GM12892 (cell line): ENCODE data around the gene NCAM1.

Experiments used
- POLR2A ChIP-seq: IDR thresholded peaks from 2 replicates; pipeline ENCODE4 v1.6.1; 2011; ENCODE audit warnings: low read depth, low read length, control low read depth
- POLR2AphosphoS5 ChIP-seq: IDR thresholded peaks from 2 replicates; pipeline ENCODE4 v1.6.1; 2011; ENCODE audit warnings: low read depth, low read length, control low read depth
- TAF1 ChIP-seq: IDR thresholded peaks from 2 replicates; pipeline ENCODE4 v1.6.1; 2011; ENCODE audit warnings: low read depth, mild to moderate bottlenecking, control low read depth, low read length, borderline replicate concordance

DNA sequence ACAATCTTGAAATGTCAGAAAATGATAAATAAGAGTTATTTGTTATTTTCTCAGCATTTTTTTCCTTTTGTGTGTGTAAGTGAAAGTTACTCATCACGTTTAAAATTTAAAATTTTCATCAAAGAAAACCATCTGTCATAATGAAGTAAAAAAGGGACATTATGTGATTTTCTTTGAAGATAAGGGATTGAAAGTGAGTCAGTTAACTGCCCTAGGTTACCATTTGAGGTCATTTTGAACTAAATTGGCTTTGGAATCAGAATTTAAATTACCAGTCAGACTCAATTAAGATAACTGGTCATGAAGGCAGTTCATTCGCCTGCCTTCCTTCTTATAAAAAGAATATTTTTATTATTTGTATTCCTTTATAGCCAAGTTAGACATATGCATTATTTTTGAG, 14.3 kb downstream of the NCAM1 start:
- TF ChIP-seq TAF1 (no peak), POLR2AphosphoS5 (no peak), POLR2A (no peak)
